CD4-positive, alpha-beta memory T cell (primary cell): Measurements from ENCODE around the gene FRMD4B. TPM values are rescaled to one million over a fixed set of nuclear protein-coding genes. Genes with fewer than 3 reads are reported as not detected.

Source experiments
- CTCF ChIA-PET: fragments of 350-600 bp; sonication (Branson Sonifier 250); formaldehyde crosslinking; loops from one replicate; lab custom pipeline; 2021; ENCODE audit warnings: inconsistent platforms; ENCODE audit not compliant: partially characterized antibody; lab: Charles Lee
- POLR2A ChIA-PET: fragments of 350-600 bp; sonication (Branson Sonifier 250); formaldehyde crosslinking; loops from one replicate; lab custom pipeline; 2021; ENCODE audit not compliant: partially characterized antibody; lab: Charles Lee
- DNase-seq, 5 donors: peaks; one replicate each; pipeline versions ENCODE4 v3.0.0 to v3.0.0-alpha.2; 2020 to 2022; ENCODE audit warnings: mixed read lengths in 1 of 5
- H3K27ac ChIP-seq: one replicate; pipeline ENCODE4 v1.7.0; 2013; ENCODE audit warnings: low read depth, low read length
- H3K27me3 ChIP-seq: 2 replicates; pipeline ENCODE4 v1.7.0; 2013; ENCODE audit warnings: mild to moderate bottlenecking, low read length, moderate library complexity; ENCODE audit not compliant: insufficient read depth
- H3K36me3 ChIP-seq: 2 replicates; pipeline ENCODE4 v1.7.0; 2013; ENCODE audit warnings: mild to moderate bottlenecking, low read length, moderate library complexity; ENCODE audit not compliant: insufficient read depth
- H3K4me1 ChIP-seq: 2 replicates; pipeline ENCODE4 v1.7.0; 2013; ENCODE audit warnings: mild to moderate bottlenecking, low read length, moderate library complexity; ENCODE audit not compliant: insufficient read depth
- H3K4me3 ChIP-seq, 2 donors: one replicate each; pipeline ENCODE4 v1.7.0; 2013; ENCODE audit warnings: low read length in 2 of 2, mild to moderate bottlenecking in 1 of 2
- H3K9me3 ChIP-seq, 2 donors: one replicate each; pipeline ENCODE4 v1.7.0; 2013; ENCODE audit warnings: low read length in 2 of 2, control low read depth in 1 of 2; ENCODE audit not compliant: control insufficient read depth in 1 of 2
- H3K27ac Mint-ChIP-seq, 7 donors: one replicate each; pipeline ENCODE4 v1.8.0; 2020 to 2021; ENCODE audit warnings: mixed read lengths in 7 of 7, mild to moderate bottlenecking in 6 of 7, inconsistent platforms in 3 of 7, moderate library complexity in 3 of 7
- H3K27me3 Mint-ChIP-seq, 2 donors: one replicate each; pipeline ENCODE4 v1.8.0; 2020 to 2021; ENCODE audit warnings: mixed read lengths in 2 of 2
- H3K36me3 Mint-ChIP-seq, 2 donors: one replicate each; pipeline ENCODE4 v1.8.0; 2020 to 2021; ENCODE audit warnings: mixed read lengths in 2 of 2, inconsistent platforms in 1 of 2, mild to moderate bottlenecking in 1 of 2
- H3K4me1 Mint-ChIP-seq, 4 donors: one replicate each; pipeline ENCODE4 v1.8.0; 2020 to 2021; ENCODE audit warnings: mixed read lengths in 4 of 4, mild to moderate bottlenecking in 1 of 4
- H3K4me3 Mint-ChIP-seq, 8 donors: one replicate each; pipeline ENCODE4 v1.8.0; 2020 to 2021; ENCODE audit warnings: mixed read lengths in 8 of 8, mild to moderate bottlenecking in 7 of 8, moderate library complexity in 6 of 8, inconsistent platforms in 3 of 8
- H3K9me3 Mint-ChIP-seq, 8 donors: one replicate each; pipeline ENCODE4 v1.8.0; 2020 to 2021; ENCODE audit warnings: mixed read lengths in 8 of 8, mild to moderate bottlenecking in 5 of 8, inconsistent platforms in 3 of 8, moderate library complexity in 1 of 8
- intact Hi-C: fragments of 100-400 bp; cut with micrococcal nuclease; formaldehyde crosslinking; loops from one replicate; pipeline ENCODE4 v1.15.1; 2023
- polyA plus RNA-seq, 2 donors: library from polyadenylated mRNA; unstranded; fragments of 300-500 nt; fragmentation: Illumina TruSeq; gene quantifications; one replicate each; pipeline ENCODE4 v1.2.3, GENCODE V29; 2021
- total RNA-seq, 2 experiments: library from RNA; stranded (reverse); gene quantifications; one replicate each; pipeline ENCODE4 v1.2.3, GENCODE V29; 2021

Gene FRMD4B
- total and polyA plus RNA-seq, 4 experiments from 2014 or later, result 3.1 to 18.3 (median 13.5) TPM

DNA sequence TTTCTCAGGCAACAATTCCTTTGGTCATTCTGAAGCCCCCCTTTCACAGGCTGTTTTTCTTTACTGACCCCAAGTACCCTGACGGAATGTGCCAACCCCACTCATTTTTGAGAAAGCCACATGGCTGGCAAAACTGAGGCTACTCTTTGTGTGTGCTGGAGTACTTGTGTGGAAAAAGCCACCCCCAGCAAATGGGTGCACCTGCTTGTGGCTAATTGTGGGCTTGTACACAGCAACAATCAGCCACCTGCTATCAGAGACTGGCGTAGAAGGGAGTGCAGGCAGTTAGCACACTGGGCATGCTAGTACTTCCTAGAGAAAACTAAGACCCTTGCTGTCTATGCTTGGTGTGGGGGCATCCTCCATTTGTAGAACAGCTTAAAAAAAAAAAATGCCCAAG lies 153.4 kb downstream of the FRMD4B start:
- no peak for DNase-seq
- Histone ChIP-seq H3K27me3 (no peaks in the 10 kb centered on the region), H3K4me1 (peaks cover 29% of the 10 kb centered on the region), H3K27ac (no peak overlapping the region), H3K9me3 (no peaks in the 10 kb centered on the region), H3K4me3 (no peak overlapping the region), H3K36me3 (no peaks in the 10 kb centered on the region)
- Mint-ChIP-seq H3K4me3 (no peak overlapping the region), H3K36me3 (no peaks in the 10 kb centered on the region), H3K4me1 (peaks cover 14 to 29% (median 23%) of the 10 kb centered on the region in 4 donors), H3K27me3 (no peaks in the 10 kb centered on the region), H3K9me3 (no peaks in the 10 kb centered on the region), H3K27ac (peak overlapping the region in 1 of 7 donors; percentile 9)
- intact Hi-C loops, result no loop called here
- CTCF ChIA-PET, result interaction anchor here (2.4 kb wide), 1 partner anchor 74 kb away, joined by 9 read pairs; no protein-coding TSS in a partner anchor
- POLR2A ChIA-PET, result no interaction called here

- intact Hi-C loops, result no loop called here
- Mint-ChIP-seq H3K27ac (no peak overlapping the region), H3K36me3 (peaks cover 0 to 1% of the 10 kb centered on the region in 2 donors), H3K9me3 (no peaks in the 10 kb centered on the region), H3K4me1 (peaks cover 12 to 25% (median 21%) of the 10 kb centered on the region in 4 donors), H3K4me3 (no peak overlapping the region), H3K27me3 (no peaks in the 10 kb centered on the region)
- ChIA-PET CTCF (interaction anchor here (1.5 kb wide), 1 partner anchor 14 kb away, joined by 3 read pairs; no protein-coding TSS in a partner anchor), POLR2A (no interaction called here)
- Histone ChIP-seq H3K4me1 (peaks cover 24% of the 10 kb centered on the region), H3K36me3 (no peaks in the 10 kb centered on the region), H3K27ac (no peak overlapping the region), H3K9me3 (no peaks in the 10 kb centered on the region), H3K27me3 (no peaks in the 10 kb centered on the region), H3K4me3 (no peak overlapping the region)
- DNase-seq, result no peak
These were observed 153.9 kb downstream of the FRMD4B start for GRCh38 chr3:69231929-69232440.

GRCh38 chr3:69226071-69226470 lies 159.8 kb downstream of the FRMD4B start:
- Histone ChIP-seq H3K4me3 (no peak overlapping the region), H3K4me1 (no peaks in the 10 kb centered on the region), H3K27ac (no peak overlapping the region), H3K36me3 (no peaks in the 10 kb centered on the region), H3K9me3 (no peaks in the 10 kb centered on the region), H3K27me3 (no peaks in the 10 kb centered on the region)
- intact Hi-C loops, result no loop called here
- no peaks in the 10 kb centered on the region for H3K27me3 Mint-ChIP-seq
- CTCF ChIA-PET, result interaction anchor here (0.7 to 0.9 kb wide), 2 partner anchors 8 to 26 kb away, joined by 3 to 4 read pairs; no protein-coding TSS in a partner anchor
- no peak overlapping the region for H3K27ac Mint-ChIP-seq
- peaks cover 0 to 5% (median 4%) of the 10 kb centered on the region in 4 donors for H3K4me1 Mint-ChIP-seq
- H3K36me3 Mint-ChIP-seq, result peaks cover 0 to 8% of the 10 kb centered on the region in 2 donors
- no peaks in the 10 kb centered on the region for H3K9me3 Mint-ChIP-seq
- no peak for DNase-seq
- no peak overlapping the region for H3K4me3 Mint-ChIP-seq
- POLR2A ChIA-PET, result interaction anchor here (0.6 kb wide), 1 partner anchor 18 kb away, joined by 3 read pairs; no protein-coding TSS in a partner anchor

GRCh38 chr3:69219101-69219708 lies 166.7 kb downstream of the FRMD4B start:
- Histone ChIP-seq H3K27me3 (no peaks in the 10 kb centered on the region), H3K4me3 (no peak overlapping the region), H3K9me3 (no peaks in the 10 kb centered on the region), H3K36me3 (no peaks in the 10 kb centered on the region), H3K27ac (no peak overlapping the region), H3K4me1 (no peaks in the 10 kb centered on the region)
- H3K4me3 Mint-ChIP-seq, result peak overlapping the region in 1 of 8 donors; percentile 32
- no peaks in the 10 kb centered on the region for H3K9me3 Mint-ChIP-seq
- POLR2A ChIA-PET, result no interaction called here
- H3K27ac Mint-ChIP-seq, result no peak overlapping the region
- CTCF ChIA-PET, result interaction anchor here (1.8 kb wide), 1 partner anchor 85 kb away, joined by 4 read pairs; no protein-coding TSS in a partner anchor
- peaks cover 0 to 19% of the 10 kb centered on the region in 2 donors for H3K36me3 Mint-ChIP-seq
- H3K27me3 Mint-ChIP-seq, result no peaks in the 10 kb centered on the region
- intact Hi-C loops, result no loop called here
- DNase-seq, result no peak
- peaks cover 0 to 3% (median 2%) of the 10 kb centered on the region in 4 donors for H3K4me1 Mint-ChIP-seq

DNA sequence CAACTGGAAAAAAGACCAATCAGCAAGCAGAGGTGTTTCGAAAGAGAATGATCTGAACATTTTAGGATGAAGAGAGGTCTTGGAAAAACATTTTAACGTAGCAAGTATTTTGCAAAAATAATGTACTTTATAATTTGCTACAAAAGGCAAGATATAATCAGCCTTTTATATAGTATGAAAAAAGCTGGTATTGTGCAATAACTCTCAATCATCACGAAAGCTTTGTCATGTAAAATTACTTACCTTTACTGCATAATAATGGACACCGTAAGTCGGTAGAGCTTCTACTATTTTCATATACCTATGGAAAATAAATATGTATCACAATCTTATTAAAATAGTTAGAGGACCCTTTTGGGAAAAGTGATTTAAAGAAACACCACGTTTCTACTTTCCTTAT lies 167.8 kb downstream of the FRMD4B start:
- no peaks in the 10 kb centered on the region for H3K4me1 ChIP-seq
- Mint-ChIP-seq H3K27ac (no peak overlapping the region), H3K4me1 (peaks cover 2 to 11% (median 4%) of the 10 kb centered on the region in 4 donors), H3K36me3 (peaks cover 0 to 22% of the 10 kb centered on the region in 2 donors), H3K27me3 (no peaks in the 10 kb centered on the region), H3K9me3 (no peaks in the 10 kb centered on the region), H3K4me3 (no peak overlapping the region)
- CTCF ChIA-PET, result interaction anchor here (1.2 to 1.8 kb wide), 3 partner anchors 9 to 86 kb away, joined by 3 to 4 read pairs (median 4); no protein-coding TSS in a partner anchor
- H3K9me3 ChIP-seq, result no peaks in the 10 kb centered on the region
- DNase-seq, result no peak
- no peaks in the 10 kb centered on the region for H3K27me3 ChIP-seq
- no peak overlapping the region for H3K4me3 ChIP-seq
- POLR2A ChIA-PET, result no interaction called here
- intact Hi-C loops, result no loop called here
- no peaks in the 10 kb centered on the region for H3K36me3 ChIP-seq
- no peak overlapping the region for H3K27ac ChIP-seq

- H3K4me3 Mint-ChIP-seq, result no peak overlapping the region
- peaks cover 8 to 20% (median 12%) of the 10 kb centered on the region in 4 donors for H3K4me1 Mint-ChIP-seq
- ChIA-PET POLR2A (interaction anchor here (1.5 kb wide), 1 partner anchor 18 kb away, joined by 6 read pairs; no protein-coding TSS in a partner anchor), CTCF (interaction anchor here (1.2 kb wide), 1 partner anchor 14 kb away, joined by 3 read pairs; no protein-coding TSS in a partner anchor)
- H3K4me3 ChIP-seq, result no peak overlapping the region
- no peak overlapping the region for H3K27ac ChIP-seq
- intact Hi-C loops, result no loop called here
- H3K27ac Mint-ChIP-seq, result no peak overlapping the region
- H3K36me3 ChIP-seq, result no peaks in the 10 kb centered on the region
- H3K9me3 ChIP-seq, result no peaks in the 10 kb centered on the region
- H3K9me3 Mint-ChIP-seq, result no peaks in the 10 kb centered on the region
- H3K4me1 ChIP-seq, result peaks cover 7% of the 10 kb centered on the region
- H3K36me3 Mint-ChIP-seq, result peaks cover 0 to 29% of the 10 kb centered on the region in 2 donors
- H3K27me3 Mint-ChIP-seq, result no peaks in the 10 kb centered on the region
- DNase-seq, result no peak
- H3K27me3 ChIP-seq, result no peaks in the 10 kb centered on the region
These were observed 168.9 kb downstream of the FRMD4B start for GRCh38 chr3:69216981-69217380.

- Histone ChIP-seq H3K27ac (no peak overlapping the region), H3K9me3 (no peaks in the 10 kb centered on the region), H3K27me3 (no peaks in the 10 kb centered on the region), H3K4me3 (no peak overlapping the region), H3K36me3 (no peaks in the 10 kb centered on the region), H3K4me1 (peaks cover 7% of the 10 kb centered on the region)
- DNase-seq, result no peak
- POLR2A ChIA-PET, result interaction anchor here (1.0 to 2.0 kb wide), 2 partner anchors 11 to 14 kb away, joined by 3 to 7 read pairs; no protein-coding TSS in a partner anchor
- peaks cover 8 to 22% (median 18%) of the 10 kb centered on the region in 4 donors for H3K4me1 Mint-ChIP-seq
- H3K27ac Mint-ChIP-seq, result peak overlapping the region in 1 of 7 donors; percentile 9
- H3K4me3 Mint-ChIP-seq, result no peak overlapping the region
- CTCF ChIA-PET, result interaction anchor here (0.7 to 1.5 kb wide), 5 partner anchors 23 to 94 kb away, joined by 3 to 4 read pairs (median 3); no protein-coding TSS in a partner anchor
- no peaks in the 10 kb centered on the region for H3K9me3 Mint-ChIP-seq
- intact Hi-C loops, result no loop called here
- no peaks in the 10 kb centered on the region for H3K27me3 Mint-ChIP-seq
- peaks cover 0 to 16% of the 10 kb centered on the region in 2 donors for H3K36me3 Mint-ChIP-seq
These were observed 171.6 kb downstream of the FRMD4B start for GRCh38 chr3:69214241-69214640.
